ENCODE data around the gene MAML3. TPM values are rescaled to one million over a fixed set of nuclear protein-coding genes. Genes with fewer than 3 reads are reported as not detected.

MAML3 gene
- total RNA-seq, 1 donor from 2014 or later: 4.4 TPM

DNA sequence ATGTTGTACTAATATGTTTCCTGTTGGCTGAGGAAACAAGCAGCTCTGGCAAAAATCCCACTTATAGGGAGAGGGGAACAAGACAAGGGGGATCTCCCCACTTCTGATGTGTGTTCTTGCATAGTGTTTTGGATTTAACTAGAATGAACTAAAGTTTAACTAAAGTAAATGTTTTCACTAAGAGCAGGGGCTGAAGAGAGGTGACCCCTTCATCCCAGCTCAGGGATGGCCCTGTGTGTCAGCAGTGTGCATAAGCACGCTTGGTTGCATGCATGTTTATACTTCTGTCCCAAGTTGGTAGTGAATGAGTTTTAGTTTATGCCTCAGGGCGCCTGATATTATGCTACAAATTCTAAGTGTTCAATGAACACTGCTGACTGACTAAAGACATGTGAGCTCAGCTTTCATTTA lies 319.0 kb downstream of the MAML3 start:
- no peak for DNase-seq

DNA sequence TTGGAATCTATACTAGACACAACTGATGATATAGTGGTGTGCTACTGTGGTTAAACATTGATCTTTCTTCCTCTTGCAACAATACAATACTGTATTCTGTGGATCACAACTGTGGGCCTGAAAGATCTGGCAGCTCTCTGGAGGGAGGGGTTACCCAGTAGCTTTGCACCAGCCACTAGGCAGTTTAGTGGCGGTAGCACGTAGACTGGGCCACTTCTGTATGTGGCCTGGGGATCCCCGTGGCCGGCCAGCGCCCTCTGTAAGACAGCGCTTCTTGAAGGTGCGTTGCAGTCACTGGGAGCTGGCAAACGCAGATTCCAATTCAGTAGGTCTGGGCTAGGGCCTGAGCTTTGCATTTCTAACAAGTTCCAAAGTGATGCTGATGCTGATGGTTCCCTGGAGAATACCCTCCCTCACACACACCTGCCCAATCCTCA lies 319.7 kb downstream of the MAML3 start:
- no peak for DNase-seq

DNA sequence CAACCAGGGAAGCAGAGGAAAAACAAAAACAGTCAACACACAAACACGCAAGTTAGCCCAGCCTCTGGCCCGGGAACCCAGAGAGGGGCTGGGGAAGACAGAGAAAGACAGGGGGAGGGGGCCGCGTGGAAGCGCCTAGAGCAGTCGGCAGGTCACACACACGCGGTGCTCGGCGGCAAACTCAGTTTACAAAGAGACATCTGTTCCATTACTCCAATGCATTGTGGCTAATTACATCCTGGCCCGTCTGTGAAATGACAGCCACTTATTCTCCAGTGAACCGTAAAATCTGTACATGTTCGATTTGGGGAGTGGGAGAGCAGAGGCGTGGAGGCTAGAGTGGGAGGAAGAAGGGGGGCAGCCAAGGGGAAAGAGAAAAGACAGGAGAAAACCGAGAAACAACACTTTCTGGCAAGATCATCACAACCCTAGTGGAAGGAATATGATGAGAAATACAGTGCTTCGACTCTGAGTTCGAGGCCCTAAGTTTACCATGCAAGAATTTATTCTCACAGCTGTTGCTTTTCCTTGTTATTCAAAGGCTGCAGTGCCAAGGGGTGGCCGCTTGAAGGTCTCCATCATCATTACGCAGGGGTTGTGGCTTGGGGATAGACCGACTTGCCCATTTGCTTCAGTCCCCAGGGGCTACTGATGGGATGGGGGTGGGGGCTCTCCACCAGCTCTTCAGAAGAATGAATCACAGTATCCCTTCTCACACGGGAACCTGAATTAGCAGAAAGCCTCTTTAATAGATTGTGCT lies 320.7 kb downstream of the MAML3 start:
- no peak for DNase-seq

DNA sequence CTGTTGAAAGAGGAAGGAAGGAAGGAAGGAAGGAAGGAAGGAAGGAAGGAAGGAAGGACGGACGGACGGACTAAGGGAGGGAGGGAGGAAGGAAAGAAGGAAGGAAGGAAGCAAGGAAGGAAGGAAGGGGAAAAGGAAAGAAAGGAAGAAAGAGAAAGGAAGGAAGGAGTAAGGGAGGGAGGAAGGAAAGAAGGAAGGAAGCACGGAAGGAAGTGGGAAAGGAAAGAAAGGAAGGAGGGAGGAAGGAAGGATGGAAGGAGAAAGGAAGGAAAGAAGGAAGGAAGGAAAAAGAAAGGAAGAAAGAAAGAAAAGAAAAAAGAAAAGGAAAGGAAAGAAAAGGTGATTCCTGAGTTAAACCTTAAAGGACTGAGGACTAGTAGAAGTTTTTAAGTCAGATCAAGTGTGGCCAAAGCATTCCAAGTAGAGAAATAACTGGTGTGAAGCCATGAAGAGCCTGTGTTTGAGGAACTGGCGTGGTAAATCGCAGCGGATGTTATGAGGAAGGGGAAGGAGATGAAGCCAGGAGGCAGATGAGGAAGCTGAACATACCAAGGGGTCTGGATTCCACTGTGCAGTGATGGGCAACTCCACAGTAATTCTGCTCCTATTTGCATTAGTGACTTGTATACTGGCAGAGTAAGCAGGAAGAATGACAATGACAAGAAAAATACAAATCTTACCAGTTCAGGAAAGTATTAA lies 324.9 kb downstream of the MAML3 start:
- no peak for DNase-seq

DNA sequence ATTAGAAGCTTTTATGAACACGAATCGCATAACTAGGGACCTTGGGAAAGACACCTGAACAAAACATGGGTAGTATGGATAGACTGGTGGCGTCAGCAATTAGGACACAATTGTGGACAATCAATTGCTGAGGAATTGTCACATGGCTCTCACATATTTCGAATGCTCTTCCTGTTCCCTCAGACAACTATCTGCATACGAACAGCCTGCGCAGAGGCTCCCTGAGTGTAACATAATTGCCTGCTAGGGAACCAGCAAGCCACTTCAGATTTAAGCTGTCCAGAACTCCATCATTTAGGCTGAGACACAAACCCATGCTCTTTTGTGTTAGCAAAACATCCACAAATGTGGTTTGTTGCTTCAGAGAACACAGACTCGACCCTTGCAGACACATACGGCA lies 327.6 kb downstream of the MAML3 start:
- no peak for DNase-seq

DNA sequence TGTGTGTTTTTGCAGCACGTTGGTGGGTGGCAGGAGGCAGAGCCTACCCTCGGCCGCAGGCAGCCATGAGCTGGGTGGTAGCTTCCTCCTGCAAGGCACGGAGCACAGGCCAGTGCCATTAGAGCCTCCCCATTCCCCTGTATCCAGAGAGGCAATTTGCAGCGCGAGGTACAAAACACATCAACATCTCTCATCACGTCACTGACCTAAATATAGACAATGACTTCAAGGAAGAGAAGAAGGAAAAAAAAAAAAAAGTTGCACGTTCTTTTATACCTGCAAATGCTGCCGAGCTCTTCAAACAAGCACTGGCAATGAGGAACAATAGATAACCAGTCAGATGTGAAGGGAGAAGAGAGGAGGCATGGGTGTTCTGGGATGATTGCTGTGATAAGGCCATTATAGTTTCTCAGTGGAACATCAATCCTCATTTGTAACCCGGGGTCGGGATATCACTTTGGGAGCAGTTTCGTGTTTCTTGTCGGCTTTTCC lies 328.4 kb downstream of the MAML3 start:
- no peak for DNase-seq

DNA sequence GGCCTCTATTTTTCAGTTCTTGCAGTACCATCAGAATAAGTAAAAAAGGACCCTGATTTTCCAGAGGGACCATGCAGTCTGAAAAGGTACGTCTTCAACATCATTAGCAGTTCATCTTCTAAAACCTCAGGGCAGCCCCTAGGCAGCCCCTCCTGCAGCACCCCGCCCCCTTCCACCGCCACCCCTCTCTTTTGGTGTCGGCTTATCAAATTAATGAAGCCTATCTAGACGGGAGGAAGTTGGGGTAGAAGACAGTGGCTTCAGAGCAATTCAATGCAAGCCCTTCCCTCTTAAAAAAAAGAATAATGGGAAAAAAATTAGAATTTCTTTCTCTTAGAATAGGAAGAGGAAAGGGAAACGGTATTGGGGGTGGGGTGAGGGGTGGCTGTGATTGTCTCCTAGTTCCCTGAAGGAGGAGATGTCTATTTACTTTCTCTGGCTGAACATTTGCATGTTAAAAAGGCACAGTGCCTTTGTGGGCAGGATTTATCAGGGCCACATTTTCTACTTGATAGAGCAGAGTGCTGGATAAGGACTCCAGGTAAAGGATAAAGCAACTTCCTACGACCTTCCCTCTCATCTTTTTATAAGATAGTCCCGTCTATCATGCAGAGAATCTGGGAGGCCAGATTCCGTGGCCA lies 329.0 kb downstream of the MAML3 start:
- no peak for DNase-seq

DNA sequence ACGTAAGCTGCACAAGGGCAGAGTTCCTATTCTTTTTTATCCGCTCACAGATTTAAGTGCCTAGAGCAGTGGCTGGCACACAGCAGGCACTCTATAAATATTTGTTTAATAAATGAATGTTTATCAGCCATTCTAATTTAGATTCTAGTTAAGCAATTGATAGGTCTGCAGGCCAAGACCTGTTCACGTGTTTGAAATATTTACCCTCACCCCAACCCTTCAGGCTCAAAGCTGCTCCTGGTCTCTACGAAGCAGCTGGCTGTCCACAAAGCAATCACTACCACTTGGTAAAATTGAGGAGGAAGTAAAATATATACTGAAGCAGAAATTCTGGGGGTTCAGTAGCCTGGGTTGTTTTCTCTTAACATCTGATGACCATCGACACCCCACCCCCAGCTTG lies 330.2 kb downstream of the MAML3 start:
- no peak for DNase-seq

DNA sequence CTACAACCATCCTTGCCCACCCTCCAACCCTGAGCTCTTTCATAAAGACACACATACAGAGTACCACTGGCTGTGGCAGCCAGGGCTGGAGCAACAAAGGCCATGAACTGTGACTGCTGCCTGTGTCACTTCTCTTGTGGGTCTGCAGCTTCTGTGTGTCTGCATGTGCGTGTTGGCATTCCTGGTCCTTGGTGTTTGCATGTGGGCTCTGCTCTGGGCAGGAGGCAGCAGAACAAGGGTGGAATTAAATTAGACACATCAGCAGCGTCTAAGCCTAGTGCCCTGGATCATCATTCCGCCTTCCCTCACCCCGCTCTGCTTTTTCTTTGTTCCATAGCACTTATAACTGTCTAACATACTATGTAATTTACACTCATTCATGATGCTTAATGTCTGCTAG lies 330.6 kb downstream of the MAML3 start:
- no peak for DNase-seq

DNA sequence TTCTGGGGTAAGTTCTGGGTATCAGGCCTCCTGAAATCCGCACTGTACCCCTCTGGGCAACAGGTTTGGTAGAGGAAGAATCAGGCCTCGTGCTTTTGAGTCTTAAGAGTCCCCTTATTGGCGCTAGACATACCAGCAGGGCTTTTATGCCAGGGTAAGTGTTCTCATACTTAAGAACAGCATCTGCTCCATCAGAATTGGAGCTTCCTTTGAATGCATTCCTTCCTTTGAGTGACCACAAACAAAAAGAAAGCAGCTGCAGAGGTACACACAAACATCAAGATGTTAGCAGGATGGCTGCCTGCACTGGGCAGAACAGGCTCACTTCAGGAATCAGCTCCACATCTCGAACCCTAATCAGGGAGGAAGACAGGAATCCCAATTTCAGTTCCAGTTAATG lies 331.6 kb downstream of the MAML3 start:
- no peak for DNase-seq

DNA sequence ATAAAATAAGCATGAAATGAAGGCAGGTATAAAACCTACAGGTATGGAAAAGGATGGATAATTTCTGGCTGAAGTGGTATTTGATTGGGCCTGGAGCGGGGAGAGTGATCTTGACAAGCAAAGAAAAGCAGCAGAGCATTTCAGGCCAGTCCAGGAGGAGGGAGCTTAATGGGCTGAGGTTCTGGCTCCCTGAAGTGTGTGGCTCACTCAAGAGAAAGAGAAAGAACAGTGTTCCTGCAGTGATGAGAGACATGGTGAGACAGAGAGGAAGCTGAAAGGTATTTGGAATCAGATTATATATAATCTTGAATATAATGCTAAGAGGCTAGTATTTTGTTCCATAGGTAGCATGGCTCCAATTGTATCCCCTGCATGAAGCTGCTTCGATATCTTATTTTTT lies 334.9 kb downstream of the MAML3 start:
- DNase-seq: no peak

DNA sequence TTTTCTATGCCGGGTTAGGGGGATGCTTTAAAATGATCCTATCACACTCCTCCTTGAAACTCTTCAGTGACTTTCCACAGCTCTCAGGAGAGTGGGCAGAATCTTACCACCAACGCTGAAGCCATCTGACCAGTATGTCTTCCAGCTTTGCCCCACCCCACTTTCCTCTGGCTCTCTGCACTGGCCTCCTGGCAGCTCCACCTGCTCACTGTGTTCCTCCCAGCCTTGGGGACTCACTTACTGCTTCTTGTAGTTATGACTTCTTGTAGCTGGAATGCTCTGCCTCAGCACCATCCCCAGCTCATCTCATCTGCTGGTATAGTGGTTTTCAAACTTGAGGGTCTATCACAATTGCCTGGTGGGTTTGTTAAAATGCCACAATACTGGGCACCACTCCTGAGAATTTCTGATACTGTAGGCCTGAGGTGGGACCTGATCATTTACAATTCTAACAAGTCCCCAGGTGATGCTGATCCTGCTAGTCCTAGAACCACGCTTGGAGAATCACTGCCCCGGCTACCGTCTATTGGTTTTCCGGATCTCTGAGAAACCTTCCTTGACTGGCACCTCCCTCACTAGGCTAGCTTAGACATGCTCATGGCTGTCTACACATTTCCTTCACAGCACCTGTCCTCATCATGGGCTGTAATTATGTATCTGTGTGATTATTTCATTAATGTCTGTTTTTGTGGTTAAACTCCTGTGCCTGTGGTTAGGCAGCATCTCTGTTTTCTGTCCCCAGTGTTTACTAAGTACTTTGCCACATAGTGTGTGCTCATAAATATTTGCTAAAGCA lies 336.1 kb downstream of the MAML3 start:
- DNase-seq: no peak

DNA sequence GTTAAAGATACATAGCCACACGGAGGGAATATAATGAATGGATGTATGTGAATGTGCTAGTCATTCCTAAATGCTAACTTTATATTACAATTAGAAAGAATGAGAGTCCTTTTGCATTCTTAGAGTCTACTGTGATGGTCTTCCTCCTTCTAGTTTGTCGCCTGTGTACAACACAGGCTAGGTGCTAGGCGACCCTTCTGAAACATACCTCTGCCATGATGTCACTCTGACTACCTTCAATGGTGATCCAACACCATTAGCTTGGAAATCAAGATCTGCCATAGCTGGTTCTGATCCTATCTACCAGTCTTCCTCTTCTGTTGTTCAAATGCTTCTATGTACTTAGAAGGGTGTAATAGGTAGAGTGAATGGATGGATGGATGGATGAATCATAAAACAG lies 337.1 kb downstream of the MAML3 start:
- DNase-seq: no peak

DNA sequence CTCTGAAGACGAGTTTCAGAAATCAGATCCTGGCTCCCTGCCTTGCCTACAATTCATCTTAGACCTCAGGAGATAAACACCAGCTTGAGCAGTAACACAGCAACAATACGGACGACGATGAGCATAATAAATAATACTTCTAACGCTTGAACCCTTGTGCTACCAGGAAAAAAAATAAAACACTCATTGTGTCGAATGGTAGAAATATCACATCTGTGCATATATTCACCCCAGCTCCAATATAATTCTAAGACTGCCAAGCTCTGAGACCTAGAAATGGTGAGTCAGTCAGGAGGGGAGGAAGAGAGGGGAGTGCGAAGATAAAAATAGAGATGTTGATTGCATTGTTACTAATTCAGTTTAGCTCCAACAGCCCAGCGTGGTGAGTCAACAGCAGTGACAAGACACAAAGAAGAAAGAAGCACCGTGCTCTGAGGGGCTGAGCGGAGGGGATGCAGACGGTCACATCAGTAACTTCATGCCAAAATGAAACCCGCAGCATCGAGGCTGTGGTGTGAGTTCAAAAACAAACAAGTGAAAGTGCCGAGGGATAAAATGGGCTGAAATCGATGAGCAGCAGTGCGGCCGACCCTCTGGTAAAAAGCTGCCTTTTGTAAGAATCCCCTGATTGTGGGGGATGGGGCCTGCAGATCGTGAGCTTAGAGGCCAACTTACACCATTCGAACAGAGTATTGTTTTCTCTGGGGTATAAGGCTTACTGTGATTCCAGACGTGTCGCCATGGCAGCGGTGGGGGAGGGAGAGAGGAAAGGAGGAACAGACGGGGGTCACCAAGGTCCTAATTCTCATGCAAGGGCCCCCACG lies 338.0 kb downstream of the MAML3 start:
- peak; percentile 42 for DNase-seq

DNA sequence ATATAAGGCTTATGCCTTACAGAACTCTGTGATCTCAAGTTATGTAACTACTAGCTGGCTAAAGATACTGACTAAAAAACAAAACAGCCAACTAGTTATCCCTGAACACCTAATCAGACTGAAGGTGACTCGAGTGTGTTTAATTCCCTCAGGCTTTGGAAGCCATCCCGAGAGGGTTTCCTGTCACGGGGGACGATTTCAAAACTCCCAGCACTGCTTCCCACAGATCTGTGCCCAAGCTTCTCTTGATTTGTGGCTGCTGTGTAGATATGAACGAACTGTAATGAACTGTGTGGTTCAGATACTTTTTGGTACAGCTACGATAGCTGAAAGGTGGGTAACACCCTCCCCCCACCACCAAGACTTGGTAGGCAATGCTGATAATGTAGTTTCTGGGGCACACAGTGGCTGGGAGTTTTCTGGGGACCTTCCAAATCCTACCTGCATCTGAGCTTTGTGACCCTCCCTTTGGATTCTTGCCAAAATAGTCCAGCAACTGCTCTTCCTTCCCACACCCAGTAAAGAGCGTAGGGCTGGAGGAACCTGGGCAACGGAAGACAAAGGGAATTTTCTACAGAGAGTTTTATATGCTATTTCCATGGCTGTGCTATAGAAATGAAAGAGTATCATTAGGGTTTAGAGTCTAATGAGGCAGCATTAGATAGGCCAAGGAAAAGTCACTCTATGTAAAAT lies 339.5 kb downstream of the MAML3 start:
- no peak for DNase-seq

DNA sequence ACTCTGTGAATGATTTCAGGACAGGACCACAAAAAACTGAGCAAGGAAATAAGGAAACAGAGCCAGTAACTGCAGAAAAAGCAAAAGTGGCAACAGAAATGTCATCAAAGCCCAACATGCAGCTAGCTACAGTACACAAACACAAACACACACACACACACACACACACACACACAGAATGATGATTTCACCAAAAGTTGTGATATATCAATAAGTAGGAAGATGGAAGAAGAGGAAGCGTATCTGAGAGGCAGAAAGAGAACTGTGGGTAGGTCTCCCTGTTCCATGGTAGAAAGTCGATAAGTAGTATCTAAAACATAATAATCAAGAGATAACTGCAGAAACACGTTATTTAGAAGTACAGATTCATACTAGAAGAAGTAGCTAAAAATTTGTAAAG lies 340.1 kb downstream of the MAML3 start:
- no peak for DNase-seq

DNA sequence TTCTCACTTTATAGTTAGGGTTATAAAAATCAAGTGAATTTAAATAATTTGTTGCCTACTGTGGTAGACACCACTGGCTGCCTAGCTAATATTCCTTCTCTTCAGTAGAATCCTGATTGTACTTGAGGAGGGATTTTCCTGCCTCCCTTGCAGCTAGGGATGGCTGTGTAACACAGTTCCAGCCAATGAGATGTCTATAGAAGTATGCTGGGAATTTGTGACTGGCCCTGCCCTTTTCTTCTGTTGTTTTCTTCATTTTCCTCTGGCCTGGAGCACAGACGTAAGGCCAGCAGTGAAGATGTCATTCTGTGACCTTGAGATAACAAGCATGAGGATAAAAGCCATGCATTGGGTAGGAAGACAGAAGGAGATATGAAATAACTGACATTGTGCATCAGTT lies 343.3 kb downstream of the MAML3 start:
- no peak for DNase-seq

DNA sequence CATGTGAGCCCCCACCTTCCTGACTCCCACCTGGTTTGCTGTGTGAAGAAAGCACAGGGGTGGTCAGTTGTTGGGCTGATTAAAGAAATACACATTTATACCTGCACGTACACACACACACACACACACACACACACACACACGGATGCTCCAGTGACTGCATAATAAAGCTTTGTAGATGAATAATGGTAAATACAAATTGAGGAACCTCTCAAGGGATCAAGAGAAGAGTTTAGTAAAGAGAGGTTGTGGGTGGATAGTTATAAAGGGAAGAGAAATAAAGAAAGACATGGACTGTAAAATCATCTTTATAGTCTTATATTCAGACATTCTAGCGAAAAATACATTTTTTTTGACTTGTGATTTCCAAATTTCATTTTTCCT lies 344.2 kb downstream of the MAML3 start:
- DNase-seq: no peak

DNA sequence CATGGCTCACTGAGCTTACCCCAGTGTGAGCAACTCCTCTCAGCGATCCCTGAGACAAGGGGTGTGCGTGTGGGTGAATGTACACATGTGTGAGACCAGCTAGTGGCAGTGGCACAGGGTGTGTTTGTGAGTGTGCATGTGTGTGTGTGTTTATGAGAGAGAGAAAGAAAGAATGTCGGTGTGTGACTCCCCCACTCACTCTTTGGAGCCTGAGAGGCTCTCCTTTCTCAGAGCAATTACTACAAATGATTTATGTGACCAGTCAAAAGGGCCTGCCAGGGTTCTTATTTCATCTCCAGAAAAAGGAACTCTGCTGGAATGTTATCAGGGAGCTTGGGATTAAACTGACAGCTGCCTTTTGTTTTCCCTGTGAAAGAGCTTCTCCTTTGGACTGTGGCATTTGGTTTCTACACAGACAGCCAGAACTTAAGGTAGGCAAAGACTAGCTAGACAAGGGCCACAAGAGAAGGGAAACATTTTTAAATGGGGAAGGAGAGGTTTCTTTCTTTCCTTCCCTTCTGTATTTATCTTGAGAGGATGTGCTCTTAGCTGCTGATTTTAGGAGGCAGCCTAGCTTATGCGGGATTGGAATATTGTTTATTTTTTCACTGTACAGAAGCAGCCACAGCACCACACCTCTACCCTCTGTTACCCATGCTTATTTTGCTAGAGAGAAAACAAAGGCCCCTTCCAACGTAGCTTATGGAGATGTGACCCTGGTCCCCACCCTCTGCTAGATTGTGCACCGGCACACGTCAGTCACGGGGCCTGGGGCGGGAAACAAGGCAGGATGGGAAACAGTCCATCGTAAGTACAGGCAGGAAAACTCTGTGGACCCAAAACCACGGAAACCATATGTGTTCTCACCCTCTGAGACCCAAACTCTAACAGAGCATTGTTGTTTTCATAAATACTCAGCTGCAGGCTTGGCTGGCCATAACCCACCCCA lies 344.9 kb downstream of the MAML3 start:
- DNase-seq: no peak

DNA sequence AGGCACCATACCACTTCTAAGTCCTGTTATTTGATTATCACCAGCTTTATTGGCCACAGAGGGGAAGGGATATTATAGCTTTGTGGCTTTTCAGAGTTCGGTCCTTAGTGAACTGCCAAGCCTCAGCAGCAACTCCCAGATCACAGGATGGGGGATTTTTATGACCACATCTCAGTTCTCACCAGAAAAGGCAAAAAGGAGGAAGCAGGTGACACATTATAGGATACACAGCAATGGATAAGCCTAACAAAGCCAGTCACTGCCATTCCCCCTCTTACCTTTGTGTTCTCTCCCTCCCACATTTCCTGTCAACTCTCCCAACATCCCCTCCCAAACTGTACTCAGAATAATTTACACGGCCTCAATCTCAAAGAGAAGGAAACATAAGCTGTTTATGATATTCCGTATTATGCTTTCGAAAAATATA lies 345.6 kb downstream of the MAML3 start:
- DNase-seq: no peak

Measured in occipital lobe (tissue), 2 donors.